Ectodermal cell (in vitro differentiated cells): ENCODE data around the gene PRC1.

Source experiments
- H3K27ac ChIP-seq: 2 replicates; pipeline ENCODE4 v1.7.0; 2013; ENCODE audit warnings: mild to moderate bottlenecking, low read depth, low read length; ENCODE audit not compliant: insufficient read depth, poor library complexity, severe bottlenecking
- H3K27me3 ChIP-seq: 2 replicates; pipeline ENCODE4 v1.7.0; 2013; ENCODE audit warnings: mild to moderate bottlenecking, low read length; ENCODE audit not compliant: insufficient read depth, control insufficient read depth, poor library complexity, severe bottlenecking
- H3K36me3 ChIP-seq: one replicate; pipeline ENCODE4 v1.7.0; 2013; ENCODE audit warnings: low read length; ENCODE audit not compliant: control insufficient read depth, insufficient read depth
- H3K4me1 ChIP-seq: one replicate; pipeline ENCODE4 v1.7.0; 2013; ENCODE audit warnings: low read length; ENCODE audit not compliant: control insufficient read depth, insufficient read depth
- H3K4me3 ChIP-seq: 2 replicates; pipeline ENCODE4 v1.7.0; 2013; ENCODE audit warnings: low read depth, low read length, control low read depth; ENCODE audit not compliant: insufficient read depth
- H3K9me3 ChIP-seq: 2 replicates; pipeline ENCODE4 v1.7.0; 2013; ENCODE audit warnings: mild to moderate bottlenecking, low read length, moderate library complexity; ENCODE audit not compliant: control insufficient read depth
- WGBS, 2 experiments: methylation state at CpG; one replicate each; pipeline ENCODE4 v1.1.7; 2013; ENCODE audit warnings: missing lambda C conversion rate in 2 of 2; 5-methylcytosine and 5-hydroxymethylcytosine counted together

Gene PRC1

GRCh38 chr15:90990446-90990845 is 3.9 kb downstream of the PRC1 start:
- no peak overlapping the region for H3K4me3 ChIP-seq
- no peaks in the 10 kb centered on the region for H3K36me3 ChIP-seq
- no peaks in the 10 kb centered on the region for H3K27me3 ChIP-seq
- WGBS, 2 experiments = 89 to 92% methylated on average over 4 of the region's 4 CpGs
- peaks cover 6% of the 10 kb centered on the region for H3K4me1 ChIP-seq
- H3K27ac ChIP-seq = no peak overlapping the region
- H3K9me3 ChIP-seq = no peaks in the 10 kb centered on the region

GRCh38 chr15:90989040-90989768 is 5.1 kb downstream of the PRC1 start:
- Histone ChIP-seq H3K4me1 (peaks cover 3% of the 10 kb centered on the region), H3K27me3 (no peaks in the 10 kb centered on the region), H3K36me3 (no peaks in the 10 kb centered on the region), H3K4me3 (no peak overlapping the region), H3K9me3 (no peaks in the 10 kb centered on the region), H3K27ac (no peak overlapping the region)
- WGBS, 2 experiments = 89 to 90% methylated on average over 7 of the region's 7 CpGs

- Histone ChIP-seq H3K4me3 (no peak overlapping the region), H3K4me1 (peaks cover 3% of the 10 kb centered on the region), H3K36me3 (no peaks in the 10 kb centered on the region), H3K27ac (no peak overlapping the region), H3K9me3 (no peaks in the 10 kb centered on the region), H3K27me3 (no peaks in the 10 kb centered on the region)
- WGBS, 2 experiments = 87% methylated on average over 6 of the region's 6 CpGs
Observed at GRCh38 chr15:90988296-90988695, 6.0 kb downstream of the PRC1 start.

DNA sequence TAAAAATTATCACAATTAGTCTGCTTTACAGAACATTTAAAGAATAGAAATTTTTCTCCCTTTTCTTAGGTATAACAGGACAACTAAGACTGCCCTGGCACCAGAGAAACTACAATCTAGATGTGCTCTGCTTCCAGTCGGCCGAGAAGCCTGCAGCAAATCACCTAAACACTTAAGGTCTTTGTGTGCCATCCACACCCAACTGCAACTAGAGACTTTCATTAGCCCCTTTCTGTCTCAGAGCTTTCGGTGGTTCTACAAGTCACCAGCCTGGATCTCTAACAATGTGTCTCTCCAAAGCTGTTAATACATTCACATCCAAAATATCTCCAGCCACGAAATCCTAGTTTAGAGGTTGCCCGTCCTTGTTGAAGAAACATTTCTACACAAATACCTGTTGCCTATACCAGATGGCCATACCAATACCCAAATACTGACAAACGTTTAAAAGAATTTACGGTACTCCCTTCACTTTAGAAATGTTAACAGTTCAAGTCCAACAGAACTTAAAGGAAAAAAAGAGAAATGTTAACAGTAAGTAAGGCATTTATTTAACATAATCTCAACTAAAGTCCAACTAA is 6.7 kb downstream of the PRC1 start:
- H3K27me3 ChIP-seq = no peaks in the 10 kb centered on the region
- no peaks in the 10 kb centered on the region for H3K9me3 ChIP-seq
- H3K4me1 ChIP-seq = peaks cover 3% of the 10 kb centered on the region
- 89% methylated on average over 7 of the region's 7 CpGs for WGBS, 2 experiments
- H3K36me3 ChIP-seq = peaks cover 3% of the 10 kb centered on the region
- H3K4me3 ChIP-seq = no peak overlapping the region
- no peak overlapping the region for H3K27ac ChIP-seq

DNA sequence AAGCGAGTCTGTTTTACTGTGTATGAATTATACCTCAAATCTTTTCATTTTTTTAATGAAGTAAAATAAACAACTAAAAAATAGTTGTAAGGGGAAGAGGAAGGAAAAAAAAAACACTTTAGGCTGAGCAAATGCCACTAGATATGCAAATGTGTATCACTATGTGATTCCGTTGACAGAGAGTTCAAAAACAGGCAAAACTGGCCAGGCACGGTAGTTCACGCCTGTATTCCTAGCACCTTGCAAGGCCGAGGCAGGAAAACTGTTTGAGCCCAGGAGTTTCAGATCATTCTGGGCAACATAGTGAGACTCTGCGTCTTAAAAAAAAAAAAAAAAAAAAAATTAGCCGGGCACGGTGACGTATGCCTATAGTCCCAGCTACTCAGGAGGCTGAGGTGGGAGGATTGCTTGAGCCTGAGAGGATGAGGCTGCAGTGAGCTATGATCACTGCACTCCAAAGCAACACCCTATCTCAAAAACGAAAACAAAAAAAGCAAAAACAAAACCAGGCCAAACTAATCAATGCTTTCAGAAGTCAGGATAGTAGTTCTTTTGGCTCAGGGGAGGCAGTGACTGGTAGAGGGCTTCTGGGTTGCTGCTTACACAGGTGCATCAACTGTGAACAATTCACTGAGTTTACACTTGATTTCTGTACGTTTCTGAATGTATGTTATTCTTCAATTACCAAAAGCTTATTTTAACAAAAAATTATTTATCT is 7.4 kb downstream of the PRC1 start:
- WGBS, 2 experiments = 95 to 96% methylated on average over 7 to 9 of the region's 11 CpGs
- no peaks in the 10 kb centered on the region for H3K9me3 ChIP-seq
- H3K4me1 ChIP-seq = peaks cover 3% of the 10 kb centered on the region
- H3K4me3 ChIP-seq = no peak overlapping the region
- H3K36me3 ChIP-seq = peaks cover 10% of the 10 kb centered on the region
- H3K27ac ChIP-seq = no peak overlapping the region
- H3K27me3 ChIP-seq = no peaks in the 10 kb centered on the region

GRCh38 chr15:90982135-90982534 is 12.2 kb downstream of the PRC1 start:
- Histone ChIP-seq H3K27me3 (no peaks in the 10 kb centered on the region), H3K36me3 (peaks cover 53% of the 10 kb centered on the region)
- WGBS, 2 experiments = 94 to 96% methylated on average over 5 of the region's 5 CpGs

GRCh38 chr15:90981681-90982080 is 12.7 kb downstream of the PRC1 start:
- H3K27ac ChIP-seq = no peak overlapping the region
- no peaks in the 10 kb centered on the region for H3K9me3 ChIP-seq
- 95 to 98% methylated on average over 6 of the region's 6 CpGs for WGBS, 2 experiments
- peaks cover 56% of the 10 kb centered on the region for H3K36me3 ChIP-seq
- H3K4me1 ChIP-seq = no peaks in the 10 kb centered on the region
- no peak overlapping the region for H3K4me3 ChIP-seq
- no peaks in the 10 kb centered on the region for H3K27me3 ChIP-seq

More at GRCh38 chr15:90982135-90982534, 12.2 kb downstream of the PRC1 start:
- Histone ChIP-seq H3K4me1 (no peaks in the 10 kb centered on the region), H3K27ac (no peak overlapping the region), H3K4me3 (no peak overlapping the region), H3K9me3 (no peaks in the 10 kb centered on the region)

- Histone ChIP-seq H3K4me1 (no peaks in the 10 kb centered on the region), H3K27ac (no peak overlapping the region), H3K9me3 (no peaks in the 10 kb centered on the region), H3K4me3 (no peak overlapping the region), H3K27me3 (no peaks in the 10 kb centered on the region), H3K36me3 (peaks cover 76% of the 10 kb centered on the region)
- 96 to 100% methylated on average over 1 of the region's 1 CpG for WGBS, 2 experiments
Observed at GRCh38 chr15:90979582-90979981, 14.8 kb downstream of the PRC1 start.

GRCh38 chr15:90974216-90974615 is 20.1 kb downstream of the PRC1 start:
- Histone ChIP-seq H3K27me3 (no peaks in the 10 kb centered on the region), H3K4me1 (no peaks in the 10 kb centered on the region), H3K9me3 (no peaks in the 10 kb centered on the region), H3K27ac (no peak overlapping the region), H3K4me3 (no peak overlapping the region), H3K36me3 (peaks cover 74% of the 10 kb centered on the region)
- 96% methylated on average over 21 of the region's 21 CpGs for WGBS, 2 experiments

- no peaks in the 10 kb centered on the region for H3K9me3 ChIP-seq
- no peaks in the 10 kb centered on the region for H3K27me3 ChIP-seq
- peaks cover 76% of the 10 kb centered on the region for H3K36me3 ChIP-seq
- H3K4me3 ChIP-seq = no peak overlapping the region
- H3K27ac ChIP-seq = no peak overlapping the region
- 85 to 97% methylated on average over 3 to 5 of the region's 5 CpGs for WGBS, 2 experiments
- no peaks in the 10 kb centered on the region for H3K4me1 ChIP-seq
Observed at GRCh38 chr15:90972133-90972532, 22.2 kb downstream of the PRC1 start.
